Astrocyte (in vitro differentiated cells and primary cell): ENCODE results near the gene THUMPD2. TPM values are rescaled to one million over a fixed set of nuclear protein-coding genes. Genes with fewer than 3 reads are reported as not detected.
A peak's percentile ranks its signal among the peaks of the same experiment; 100 is the strongest.

Experiments
- DNase-seq: peaks from one replicate; pipeline ENCODE4 v3.0.0-alpha.2; 2010; ENCODE audit warnings: low read depth
- FAIRE-seq: peaks from 2 replicates; lab custom pipeline; 2011; peaks lifted over from hg19 to GRCh38; lab: Jason Lieb, UNC
- H2AFZ ChIP-seq: 2 replicates; pipeline ENCODE4 v1.6.0; 2012; ENCODE audit warnings: low read depth, low read length, inconsistent platforms
- H3K27ac ChIP-seq: 2 replicates; pipeline ENCODE4 v1.5.1; 2011; ENCODE audit warnings: low read depth, low read length, inconsistent platforms
- H3K27me3 ChIP-seq: 2 replicates; pipeline ENCODE4 v1.6.0; 2011; ENCODE audit warnings: low read length, inconsistent platforms; ENCODE audit not compliant: insufficient read depth
- H3K36me3 ChIP-seq: 2 replicates; pipeline ENCODE4 v1.5.1; 2011; ENCODE audit warnings: low read length, inconsistent platforms; ENCODE audit not compliant: insufficient read depth
- H3K4me1 ChIP-seq: 2 replicates; pipeline ENCODE4 v1.5.1; 2011; ENCODE audit warnings: low read length, inconsistent platforms; ENCODE audit not compliant: insufficient read depth
- H3K4me2 ChIP-seq: 2 replicates; pipeline ENCODE4 v1.6.0; 2012; ENCODE audit warnings: low read length, inconsistent platforms
- H3K4me3 ChIP-seq: 2 replicates; pipeline ENCODE4 v1.5.1; 2011; ENCODE audit warnings: low read depth, mild to moderate bottlenecking, low read length, inconsistent platforms; ENCODE audit not compliant: insufficient read depth
- H3K79me2 ChIP-seq: 2 replicates; pipeline ENCODE4 v1.6.0; 2012; ENCODE audit warnings: mild to moderate bottlenecking, low read length, inconsistent platforms; ENCODE audit not compliant: insufficient read depth
- H3K9ac ChIP-seq: 2 replicates; pipeline ENCODE4 v1.6.0; 2012; ENCODE audit warnings: mild to moderate bottlenecking, low read length, inconsistent platforms
- H3K9me3 ChIP-seq: 2 replicates; pipeline ENCODE4 v1.5.1; 2012; ENCODE audit warnings: low read depth, mild to moderate bottlenecking, low read length, inconsistent platforms; ENCODE audit not compliant: insufficient read depth
- H4K20me1 ChIP-seq: 2 replicates; pipeline ENCODE4 v1.6.0; 2012; ENCODE audit warnings: low read length, inconsistent platforms; ENCODE audit not compliant: insufficient read depth
- H3K27ac Mint-ChIP-seq: one replicate; pipeline ENCODE4 v1.8.0; 2021; ENCODE audit warnings: mild to moderate bottlenecking, mixed read lengths; ENCODE audit not compliant: unreplicated experiment
- H3K27me3 Mint-ChIP-seq: one replicate; pipeline ENCODE4 v1.8.0; 2021; ENCODE audit warnings: low read depth, mixed read lengths; ENCODE audit not compliant: unreplicated experiment
- H3K36me3 Mint-ChIP-seq: one replicate; pipeline ENCODE4 v1.8.0; 2021; ENCODE audit warnings: low read depth, mixed read lengths; ENCODE audit not compliant: unreplicated experiment
- H3K4me1 Mint-ChIP-seq: one replicate; pipeline ENCODE4 v1.8.0; 2021; ENCODE audit warnings: low read depth, mixed read lengths; ENCODE audit not compliant: unreplicated experiment
- H3K4me3 Mint-ChIP-seq: one replicate; pipeline ENCODE4 v1.8.0; 2021; ENCODE audit warnings: mild to moderate bottlenecking, moderate library complexity, mixed read lengths; ENCODE audit not compliant: unreplicated experiment
- H3K9me3 Mint-ChIP-seq: one replicate; pipeline ENCODE4 v1.8.0; 2021; ENCODE audit warnings: mild to moderate bottlenecking, mixed read lengths; ENCODE audit not compliant: unreplicated experiment
- EZH2 ChIP-seq: IDR thresholded peaks from 2 replicates; pipeline ENCODE4 v1.6.1; 2012; ENCODE audit warnings: mild to moderate bottlenecking, low read length, inconsistent platforms; ENCODE audit not compliant: insufficient read depth
- total RNA-seq: library from RNA; stranded (reverse); gene quantifications from 2 replicates; pipeline ENCODE4 v1.2.1, GENCODE V29; 2021
- TF ChIP-seq, protein P1 (sequence below): IDR thresholded peaks from 2 replicates; pipeline ENCODE4 v1.5.1; 2011; ENCODE audit warnings: low read depth, mild to moderate bottlenecking, inconsistent platforms, low read length, moderate library complexity; ENCODE audit not compliant: insufficient read depth

The THUMPD2 gene
- total RNA-seq, 1 donor from 2014 or later: 11.5 TPM

DNA sequence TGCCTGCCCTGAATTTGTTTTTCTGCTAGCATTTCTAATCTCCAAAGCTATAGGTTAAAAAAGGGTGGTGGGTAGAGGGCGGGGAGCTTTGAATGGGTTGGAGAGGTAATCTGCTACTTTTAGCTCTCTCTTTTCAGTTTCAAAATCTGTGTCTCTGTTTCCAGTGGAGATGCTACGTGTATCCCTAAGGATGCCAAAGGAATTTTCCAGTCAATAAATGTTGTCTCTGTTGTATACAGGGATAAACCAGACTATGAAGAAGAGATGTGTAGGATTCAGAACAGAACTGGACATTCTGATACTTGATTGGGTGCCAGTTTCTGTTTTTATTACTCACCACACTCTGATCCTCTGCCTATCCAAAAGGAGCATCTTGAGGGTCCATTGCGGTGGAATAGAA, 63.2 kb downstream of the THUMPD2 start:
- H3K27me3 ChIP-seq: no peaks in the 10 kb centered on the region
- DNase-seq: no peak
- Mint-ChIP-seq H3K4me3 (no peak overlapping the region), H3K27ac (no peak overlapping the region), H3K27me3 (no peaks in the 10 kb centered on the region), H3K4me1 (peaks cover 20% of the 10 kb centered on the region), H3K36me3 (peaks cover 19% of the 10 kb centered on the region), H3K9me3 (no peaks in the 10 kb centered on the region)
- H3K79me2 ChIP-seq: no peaks in the 10 kb centered on the region
- TF ChIP-seq, protein P1, sequence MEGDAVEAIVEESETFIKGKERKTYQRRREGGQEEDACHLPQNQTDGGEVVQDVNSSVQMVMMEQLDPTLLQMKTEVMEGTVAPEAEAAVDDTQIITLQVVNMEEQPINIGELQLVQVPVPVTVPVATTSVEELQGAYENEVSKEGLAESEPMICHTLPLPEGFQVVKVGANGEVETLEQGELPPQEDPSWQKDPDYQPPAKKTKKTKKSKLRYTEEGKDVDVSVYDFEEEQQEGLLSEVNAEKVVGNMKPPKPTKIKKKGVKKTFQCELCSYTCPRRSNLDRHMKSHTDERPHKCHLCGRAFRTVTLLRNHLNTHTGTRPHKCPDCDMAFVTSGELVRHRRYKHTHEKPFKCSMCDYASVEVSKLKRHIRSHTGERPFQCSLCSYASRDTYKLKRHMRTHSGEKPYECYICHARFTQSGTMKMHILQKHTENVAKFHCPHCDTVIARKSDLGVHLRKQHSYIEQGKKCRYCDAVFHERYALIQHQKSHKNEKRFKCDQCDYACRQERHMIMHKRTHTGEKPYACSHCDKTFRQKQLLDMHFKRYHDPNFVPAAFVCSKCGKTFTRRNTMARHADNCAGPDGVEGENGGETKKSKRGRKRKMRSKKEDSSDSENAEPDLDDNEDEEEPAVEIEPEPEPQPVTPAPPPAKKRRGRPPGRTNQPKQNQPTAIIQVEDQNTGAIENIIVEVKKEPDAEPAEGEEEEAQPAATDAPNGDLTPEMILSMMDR: no peak
- no peak for TF ChIP-seq EZH2
- no peak overlapping the region for H3K4me2 ChIP-seq
- no peaks in the 10 kb centered on the region for H3K9me3 ChIP-seq
- no peak overlapping the region for H3K4me3 ChIP-seq
- no peaks in the 10 kb centered on the region for H3K36me3 ChIP-seq
- FAIRE-seq: no peak
- H3K9ac ChIP-seq: no peak overlapping the region
- no peak overlapping the region for H3K27ac ChIP-seq
- no peaks in the 10 kb centered on the region for H4K20me1 ChIP-seq
- H2AFZ ChIP-seq: no peak overlapping the region
- peaks cover 9% of the 10 kb centered on the region for H3K4me1 ChIP-seq

DNA sequence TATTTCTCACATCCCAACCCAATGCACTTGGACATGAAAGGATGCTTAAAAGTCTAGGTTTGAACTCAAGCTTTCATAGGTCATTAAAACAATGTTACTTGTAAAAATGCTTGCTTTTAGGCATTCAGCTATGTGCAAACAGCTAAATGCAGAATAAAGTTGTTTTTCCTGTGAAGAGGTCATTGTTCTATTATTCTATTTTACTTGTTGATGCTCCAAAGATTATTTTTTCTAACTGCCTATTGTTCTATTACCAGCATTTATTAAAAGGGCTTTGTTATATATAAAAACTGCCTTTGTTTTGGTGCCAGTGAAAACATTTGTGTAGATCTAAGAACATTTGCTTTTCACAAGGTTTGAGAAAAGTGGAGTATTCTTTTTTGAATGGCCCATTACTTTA, 64.0 kb downstream of the THUMPD2 start:
- H3K4me2 ChIP-seq: no peak overlapping the region
- H3K27me3 Mint-ChIP-seq: no peaks in the 10 kb centered on the region
- TF ChIP-seq, protein P1: no peak
- TF ChIP-seq EZH2: no peak
- no peak overlapping the region for H3K27ac Mint-ChIP-seq
- H3K4me1 Mint-ChIP-seq: peaks cover 20% of the 10 kb centered on the region
- H3K4me3 ChIP-seq: no peak overlapping the region
- no peak for DNase-seq
- no peak overlapping the region for H3K27ac ChIP-seq
- H3K9me3 Mint-ChIP-seq: no peaks in the 10 kb centered on the region
- no peaks in the 10 kb centered on the region for H3K9me3 ChIP-seq
- H3K9ac ChIP-seq: no peak overlapping the region
- H3K36me3 ChIP-seq: no peaks in the 10 kb centered on the region
- H3K4me3 Mint-ChIP-seq: no peak overlapping the region
- H3K27me3 ChIP-seq: no peaks in the 10 kb centered on the region
- no peak for FAIRE-seq
- peaks cover 9% of the 10 kb centered on the region for H3K4me1 ChIP-seq
- H3K36me3 Mint-ChIP-seq: peaks cover 21% of the 10 kb centered on the region
- no peak overlapping the region for H2AFZ ChIP-seq
- H3K79me2 ChIP-seq: no peaks in the 10 kb centered on the region
- no peaks in the 10 kb centered on the region for H4K20me1 ChIP-seq

DNA sequence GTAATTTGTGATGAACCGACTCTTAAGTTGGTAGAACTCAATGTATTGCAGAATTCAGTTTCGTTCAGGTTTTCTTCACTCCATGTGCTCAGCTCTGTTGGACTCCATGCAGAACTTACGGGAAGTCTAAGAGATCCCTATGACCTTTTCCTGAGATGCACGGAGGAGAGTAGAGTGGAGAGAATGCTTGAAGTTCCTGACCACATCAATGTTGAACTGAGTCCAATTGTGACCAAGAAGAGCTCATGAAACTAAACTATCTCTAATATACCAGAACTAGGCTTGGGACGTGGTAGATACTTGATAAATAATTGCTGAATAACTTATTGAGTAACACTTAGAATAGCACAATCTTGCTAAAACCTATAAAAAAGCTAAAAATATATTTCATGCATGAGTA, 66.1 kb downstream of the THUMPD2 start:
- Mint-ChIP-seq H3K27ac (no peak overlapping the region), H3K36me3 (peaks cover 22% of the 10 kb centered on the region), H3K4me1 (peaks cover 20% of the 10 kb centered on the region), H3K9me3 (peaks cover 2% of the 10 kb centered on the region), H3K27me3 (no peaks in the 10 kb centered on the region), H3K4me3 (no peak overlapping the region)
- Histone ChIP-seq H3K9me3 (no peaks in the 10 kb centered on the region), H2AFZ (no peak overlapping the region), H3K27ac (no peak overlapping the region), H3K27me3 (no peaks in the 10 kb centered on the region), H3K4me3 (no peak overlapping the region), H3K4me1 (no peaks in the 10 kb centered on the region), H3K79me2 (no peaks in the 10 kb centered on the region), H3K9ac (no peak overlapping the region), H4K20me1 (no peaks in the 10 kb centered on the region), H3K4me2 (no peak overlapping the region), H3K36me3 (no peaks in the 10 kb centered on the region)
- TF ChIP-seq, protein P1: no peak
- TF ChIP-seq EZH2: no peak
- no peak for FAIRE-seq
- DNase-seq: peak; percentile 55
